Loucy (cell line): Measurements from ENCODE around the gene CYP2C8.

Experiments used
- H2AFZ ChIP-seq: fragments of 200-600 bp; sonication (generic); 2 replicates; pipeline ENCODE4 v1.6.0; 2016; ENCODE audit warnings: antibody characterized with exemption, mild to moderate bottlenecking, low read length, moderate library complexity
- H3F3A ChIP-seq: fragments of 200-600 bp; 2 replicates; pipeline ENCODE4 v1.6.0; 2016; ENCODE audit warnings: antibody characterized with exemption, low read depth, mild to moderate bottlenecking
- H3K27me3 ChIP-seq: fragments of 200-600 bp; sonication (generic); 2 replicates; pipeline ENCODE4 v1.6.1; 2014; ENCODE audit warnings: low read length, mild to moderate bottlenecking; ENCODE audit not compliant: insufficient read depth, poor library complexity, severe bottlenecking
- H3K36me3 ChIP-seq: fragments of 200-600 bp; sonication (generic); 2 replicates; pipeline ENCODE4 v1.6.1; 2016; ENCODE audit warnings: low read length; ENCODE audit not compliant: insufficient read depth
- H3K4me1 ChIP-seq: fragments of 200-600 bp; sonication (generic); 2 replicates; pipeline ENCODE4 v1.5.1; 2014; ENCODE audit warnings: low read length, mild to moderate bottlenecking; ENCODE audit not compliant: insufficient read depth, poor library complexity, severe bottlenecking
- H3K4me2 ChIP-seq: fragments of 200-600 bp; sonication (generic); 2 replicates; pipeline ENCODE4 v1.6.0; 2014; ENCODE audit warnings: antibody characterized with exemption, low read length, low read depth, mild to moderate bottlenecking; ENCODE audit not compliant: poor library complexity, severe bottlenecking
- H3K4me3 ChIP-seq: fragments of 200-600 bp; sonication (generic); 2 replicates; pipeline ENCODE4 v1.5.1; 2014; ENCODE audit warnings: low read length, mild to moderate bottlenecking, mixed read lengths; ENCODE audit not compliant: poor library complexity, severe bottlenecking
- H3K79me2 ChIP-seq: fragments of 200-600 bp; sonication (generic); 2 replicates; pipeline ENCODE4 v1.6.1; 2014; ENCODE audit warnings: low read length; ENCODE audit not compliant: insufficient read depth
- H3K9ac ChIP-seq: fragments of 200-600 bp; sonication (generic); 2 replicates; pipeline ENCODE4 v1.6.0; 2014; ENCODE audit warnings: mild to moderate bottlenecking, low read depth, low read length, moderate library complexity; ENCODE audit not compliant: poor library complexity, severe bottlenecking
- H3K9me2 ChIP-seq: fragments of 200-600 bp; sonication (generic); replicated peaks from 2 replicates; pipeline ENCODE4 v1.6.1; 2016; ENCODE audit warnings: low read depth, low read length, mixed read lengths
- H3K9me3 ChIP-seq: fragments of 200-600 bp; sonication (generic); 2 replicates; pipeline ENCODE4 v1.6.1; 2014; ENCODE audit warnings: mild to moderate bottlenecking, antibody characterized with exemption, low read length, low read depth; ENCODE audit not compliant: insufficient read depth
- H4K20me1 ChIP-seq: fragments of 200-600 bp; sonication (generic); 2 replicates; pipeline ENCODE4 v1.6.0; 2014; ENCODE audit warnings: antibody characterized with exemption, low read length, mild to moderate bottlenecking; ENCODE audit not compliant: insufficient read depth, poor library complexity, severe bottlenecking
- CTCF ChIP-seq: fragments of 200-600 bp; sonication (generic); conservative IDR thresholded peaks from 2 replicates; pipeline ENCODE4 v1.5.1; 2014; ENCODE audit warnings: mild to moderate bottlenecking, antibody characterized with exemption, low read length
- EZH2phosphoT487 ChIP-seq: fragments of 200-600 bp; IDR thresholded peaks from 2 replicates; pipeline ENCODE4 v1.6.1; 2018; ENCODE audit warnings: antibody characterized with exemption, mild to moderate bottlenecking, moderate library complexity, borderline replicate concordance

Gene CYP2C8

DNA sequence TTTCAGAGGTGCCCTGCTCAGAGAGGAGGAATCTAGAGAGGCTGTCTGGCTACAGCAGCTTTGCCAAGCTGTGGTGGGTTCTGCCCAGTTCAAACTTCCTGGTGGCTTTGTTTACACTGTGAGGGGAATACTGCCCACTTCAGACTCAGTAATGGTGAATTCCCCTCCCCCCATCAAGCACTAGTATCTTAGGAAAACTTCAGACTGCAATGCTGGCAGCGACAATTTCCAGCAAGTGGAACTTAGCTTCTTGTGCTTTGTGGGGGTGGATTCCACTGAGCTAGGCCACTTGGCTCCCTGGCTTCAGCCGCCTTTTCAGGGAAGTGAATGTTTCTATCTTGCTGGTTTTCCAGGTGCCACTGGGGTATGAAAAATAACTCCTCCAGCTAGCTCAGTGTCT is 42.8 kb downstream of the CYP2C8 start:
- Histone ChIP-seq H3K9me3 (no peaks in the 10 kb centered on the region), H3K4me2 (no peak overlapping the region), H3K4me1 (no peaks in the 10 kb centered on the region), H3F3A (no peaks in the 10 kb centered on the region), H4K20me1 (no peaks in the 10 kb centered on the region), H3K9ac (no peak overlapping the region), H3K4me3 (no peak overlapping the region), H3K27me3 (no peaks in the 10 kb centered on the region), H3K9me2 (no peaks in the 10 kb centered on the region), H3K36me3 (no peaks in the 10 kb centered on the region), H3K79me2 (no peaks in the 10 kb centered on the region), H2AFZ (no peak overlapping the region)
- TF ChIP-seq EZH2phosphoT487 (no peak), CTCF (no peak)

DNA sequence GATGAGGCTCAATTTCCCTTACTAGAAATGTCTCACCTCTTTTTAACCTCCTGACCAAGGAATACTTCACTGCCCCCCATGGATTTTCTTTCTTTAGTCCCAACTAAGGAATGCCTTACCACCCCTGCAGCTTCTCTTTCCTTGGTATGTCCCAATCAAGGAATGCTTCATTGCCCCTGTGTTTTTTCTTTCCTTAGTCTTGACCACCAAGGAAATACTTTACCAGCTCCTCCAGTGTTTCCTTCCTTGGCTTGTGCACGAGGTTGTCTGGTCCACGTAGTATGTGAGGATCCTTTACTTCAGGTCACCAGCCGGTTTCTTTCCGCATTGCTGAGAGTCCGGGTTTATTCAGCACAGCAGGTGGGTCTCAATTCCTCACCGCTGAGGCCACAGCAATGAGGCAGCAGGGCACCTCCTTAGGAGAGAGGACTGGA is 71.5 kb downstream of the CYP2C8 start:
- Histone ChIP-seq H3K36me3 (no peaks in the 10 kb centered on the region), H3K79me2 (no peaks in the 10 kb centered on the region), H3K27me3 (no peaks in the 10 kb centered on the region), H3K4me2 (no peak overlapping the region), H3F3A (no peaks in the 10 kb centered on the region), H3K9me2 (no peaks in the 10 kb centered on the region), H3K9me3 (no peaks in the 10 kb centered on the region), H3K4me1 (no peaks in the 10 kb centered on the region), H3K9ac (no peak overlapping the region), H4K20me1 (no peaks in the 10 kb centered on the region), H3K4me3 (no peak overlapping the region), H2AFZ (no peak overlapping the region)
- TF ChIP-seq EZH2phosphoT487 (no peak), CTCF (no peak)

- H3K4me3 ChIP-seq, result no peak overlapping the region
- no peaks in the 10 kb centered on the region for H3K9me3 ChIP-seq
- no peaks in the 10 kb centered on the region for H3K27me3 ChIP-seq
- H3K9ac ChIP-seq, result no peak overlapping the region
- no peaks in the 10 kb centered on the region for H3K36me3 ChIP-seq
- no peak overlapping the region for H3K4me2 ChIP-seq
- no peak overlapping the region for H2AFZ ChIP-seq
- no peaks in the 10 kb centered on the region for H3K4me1 ChIP-seq
- no peaks in the 10 kb centered on the region for H4K20me1 ChIP-seq
- H3K9me2 ChIP-seq, result no peaks in the 10 kb centered on the region
- H3F3A ChIP-seq, result no peaks in the 10 kb centered on the region
- no peak for TF ChIP-seq EZH2phosphoT487
- TF ChIP-seq CTCF, result no peak
- H3K79me2 ChIP-seq, result no peaks in the 10 kb centered on the region
Observed at GRCh38 chr10:94992811-94993210, 76.5 kb downstream of the CYP2C8 start.
